GM12873 (cell line): Measurements from ENCODE around the gene ROR1.

ENCODE experiments used
- CTCF ChIP-seq: IDR thresholded peaks from 2 replicates; pipeline ENCODE4 v1.5.1; 2012; ENCODE audit warnings: low read depth, mild to moderate bottlenecking, moderate library complexity, low read length, control low read depth; ENCODE audit not compliant: insufficient read depth; ENCODE audit errors: missing control alignments

ROR1 gene

GRCh38 chr1:63920154-63921117 is 146.6 kb downstream of the ROR1 start:
- no peak for TF ChIP-seq CTCF

GRCh38 chr1:63921359-63921758 is 147.5 kb downstream of the ROR1 start:
- no peak for TF ChIP-seq CTCF

- TF ChIP-seq CTCF = no peak
Observed at GRCh38 chr1:63921802-63922201, 148.0 kb downstream of the ROR1 start.

DNA sequence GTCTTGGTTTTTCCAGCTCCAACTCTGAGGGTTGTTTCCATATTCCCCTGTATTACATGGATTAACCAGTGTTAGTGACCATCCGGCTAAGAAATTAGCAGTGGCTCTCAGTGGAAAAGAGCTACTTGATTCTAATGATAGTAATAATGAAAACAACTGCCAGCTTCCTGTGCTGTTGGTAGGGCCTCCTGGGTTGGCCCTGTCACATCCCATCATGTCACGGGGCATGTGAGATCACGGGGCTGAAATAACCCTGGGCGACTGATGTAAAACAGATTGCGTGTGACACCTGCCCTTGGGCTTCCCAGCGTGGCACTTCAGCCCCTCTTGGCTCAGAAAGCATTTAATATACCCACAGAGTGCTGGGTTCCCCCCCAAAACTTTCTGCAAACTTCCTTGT is 149.0 kb downstream of the ROR1 start:
- no peak for TF ChIP-seq CTCF

DNA sequence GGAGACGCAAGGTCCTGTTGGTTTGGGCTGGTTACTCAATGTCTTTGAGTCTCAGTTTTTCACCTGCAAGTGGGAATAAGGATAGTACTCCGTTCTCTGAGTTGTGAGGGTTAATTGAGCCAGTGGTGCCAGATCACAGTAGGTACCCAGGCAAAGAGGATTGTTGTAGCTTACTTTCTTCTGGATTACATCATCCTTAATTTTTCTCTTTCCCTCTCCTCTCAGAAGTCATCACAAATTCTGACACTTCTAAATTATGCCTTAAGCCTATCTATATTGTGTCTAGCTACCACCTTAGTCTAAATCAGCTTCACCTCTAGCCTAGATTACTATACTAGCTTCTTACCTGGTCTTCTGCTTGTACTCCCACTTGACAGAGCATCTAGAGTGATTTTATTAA is 149.5 kb downstream of the ROR1 start:
- no peak for TF ChIP-seq CTCF

DNA sequence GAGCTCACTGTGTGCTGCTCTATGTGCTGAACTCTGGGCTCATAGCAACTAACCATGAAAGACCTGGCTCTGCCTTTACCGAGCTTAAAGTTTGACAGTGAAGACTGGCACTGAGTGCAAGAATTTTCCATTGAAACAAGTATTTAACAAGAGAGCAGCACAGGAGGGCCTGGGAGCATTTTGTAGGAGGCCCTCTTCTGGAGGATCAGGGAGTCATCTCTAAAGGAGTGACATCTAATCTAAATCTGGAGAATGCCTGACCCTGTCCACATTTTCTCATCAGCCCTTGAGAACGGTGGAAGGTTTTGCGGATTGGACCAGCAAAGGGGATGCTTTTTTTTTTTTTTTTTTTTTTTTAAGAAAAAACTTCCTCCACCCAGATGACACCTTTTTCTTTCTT is 150.8 kb downstream of the ROR1 start:
- TF ChIP-seq CTCF = no peak

DNA sequence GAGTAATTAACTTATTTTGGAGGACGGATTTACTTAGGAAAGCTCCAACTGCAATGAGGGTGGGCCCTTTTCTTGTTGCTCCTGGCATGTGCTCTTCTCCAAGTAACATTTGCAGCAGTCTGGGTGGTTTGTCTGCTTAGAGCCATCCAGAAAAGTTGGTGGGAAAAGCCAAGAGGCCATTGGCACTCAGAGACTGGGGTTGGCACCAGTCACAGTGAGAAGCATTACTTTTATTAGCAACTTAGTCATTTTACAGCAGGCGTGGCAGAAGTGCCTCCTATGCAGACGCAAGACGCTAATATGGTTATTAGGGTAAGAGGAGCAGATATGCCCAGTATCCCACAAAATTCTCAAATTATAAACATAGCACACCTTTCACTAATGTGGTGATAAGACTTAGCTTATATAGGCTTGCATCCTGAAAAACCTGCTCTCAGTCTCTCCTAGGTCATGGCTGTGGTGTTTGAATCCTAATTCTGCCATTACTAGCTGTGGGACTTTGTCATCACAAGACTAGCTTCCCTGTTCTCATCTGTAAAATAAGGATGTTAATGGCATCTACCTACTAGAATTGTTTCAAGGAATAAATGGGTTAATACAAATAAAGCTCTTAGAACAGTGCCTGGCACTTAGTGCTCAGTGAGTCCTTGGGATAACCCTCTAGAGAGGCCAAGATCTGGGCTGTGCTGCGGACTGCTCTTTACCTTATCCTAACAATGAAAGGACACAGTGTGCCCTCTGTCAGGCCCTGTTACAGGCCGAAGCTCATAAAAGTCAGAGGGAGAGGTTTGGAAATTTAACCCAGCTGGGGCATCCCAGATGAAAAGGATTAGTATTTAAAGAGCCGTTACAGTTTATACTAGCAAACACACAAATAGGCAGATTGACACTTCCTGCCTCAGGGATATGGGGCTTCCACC is 154.6 kb downstream of the ROR1 start:
- no peak for TF ChIP-seq CTCF
